KMS-11 (cell line): Measurements from ENCODE around the gene ZFP36L2.

Experiments
- H2AFZ ChIP-seq: fragments of 200-600 bp; sonication (generic); 2 replicates; pipeline ENCODE4 v1.6.1; 2016; ENCODE audit warnings: antibody characterized with exemption, mixed run types, low read depth
- H3K27ac ChIP-seq: fragments of 200-600 bp; sonication (generic); 2 replicates; pipeline ENCODE4 v1.6.1; 2016; ENCODE audit warnings: mild to moderate bottlenecking, mixed run types
- H3K27me3 ChIP-seq: fragments of 200-600 bp; sonication (generic); 2 replicates; pipeline ENCODE4 v1.6.1; 2017; ENCODE audit warnings: mild to moderate bottlenecking, low read depth, mixed run types, moderate library complexity; ENCODE audit not compliant: insufficient read depth
- H3K36me3 ChIP-seq: fragments of 200-600 bp; sonication (generic); 2 replicates; pipeline ENCODE4 v1.6.1; 2017; ENCODE audit warnings: mild to moderate bottlenecking, mixed run types; ENCODE audit not compliant: insufficient read depth
- H3K4me1 ChIP-seq: fragments of 200-600 bp; sonication (generic); 2 replicates; pipeline ENCODE4 v1.6.1; 2016; ENCODE audit warnings: mild to moderate bottlenecking, low read depth, mixed run types; ENCODE audit not compliant: poor library complexity, severe bottlenecking
- H3K4me2 ChIP-seq: fragments of 200-600 bp; sonication (generic); 2 replicates; pipeline ENCODE4 v1.7.0; 2016; ENCODE audit warnings: mild to moderate bottlenecking, mixed run types
- H3K4me3 ChIP-seq: fragments of 200-600 bp; sonication (generic); IDR thresholded peaks from 2 replicates; pipeline ENCODE4 v1.6.1; 2017; ENCODE audit warnings: low read depth, low read length, mixed read lengths; ENCODE audit not compliant: insufficient read depth
- H3K79me2 ChIP-seq: fragments of 200-600 bp; sonication (generic); 2 replicates; pipeline ENCODE4 v1.6.1; 2016; ENCODE audit warnings: low read depth, mixed run types; ENCODE audit not compliant: insufficient read depth
- H3K9ac ChIP-seq: fragments of 200-600 bp; sonication (generic); 2 replicates; pipeline ENCODE4 v1.6.1; 2016; ENCODE audit warnings: mild to moderate bottlenecking, mixed run types
- H4K20me1 ChIP-seq: fragments of 200-600 bp; sonication (generic); 2 replicates; pipeline ENCODE4 v1.6.1; 2016; ENCODE audit warnings: mild to moderate bottlenecking, mixed run types; ENCODE audit not compliant: insufficient read depth
- CTCF ChIP-seq: fragments of 200-600 bp; sonication (generic); conservative IDR thresholded peaks from 2 replicates; pipeline ENCODE4 v1.6.1; 2017; ENCODE audit warnings: low read depth, mild to moderate bottlenecking, antibody characterized with exemption, low read length, moderate library complexity, mixed read lengths

ZFP36L2 gene

GRCh38 chr2:43212931-43213330, 13.5 kb downstream of the ZFP36L2 start:
- Histone ChIP-seq H3K27ac (no peak overlapping the region), H3K27me3 (no peaks in the 10 kb centered on the region), H3K4me1 (peaks cover 12% of the 10 kb centered on the region), H3K36me3 (no peaks in the 10 kb centered on the region), H3K79me2 (no peaks in the 10 kb centered on the region), H4K20me1 (no peaks in the 10 kb centered on the region), H3K4me2 (no peak overlapping the region), H3K9ac (no peak overlapping the region), H2AFZ (no peak overlapping the region), H3K4me3 (no peak overlapping the region)
- no peak for TF ChIP-seq CTCF

GRCh38 chr2:43212216-43212835, 14.1 kb downstream of the ZFP36L2 start:
- no peaks in the 10 kb centered on the region for H3K36me3 ChIP-seq
- no peak overlapping the region for H3K9ac ChIP-seq
- H3K27ac ChIP-seq = no peak overlapping the region
- no peak overlapping the region for H3K4me3 ChIP-seq
- no peaks in the 10 kb centered on the region for H3K79me2 ChIP-seq
- H3K4me2 ChIP-seq = no peak overlapping the region
- TF ChIP-seq CTCF = no peak
- H2AFZ ChIP-seq = no peak overlapping the region
- H3K27me3 ChIP-seq = no peaks in the 10 kb centered on the region
- peaks cover 6% of the 10 kb centered on the region for H3K4me1 ChIP-seq
- no peaks in the 10 kb centered on the region for H4K20me1 ChIP-seq

GRCh38 chr2:43210467-43211303, 15.7 kb downstream of the ZFP36L2 start:
- Histone ChIP-seq H3K4me2 (no peak overlapping the region), H3K4me3 (no peak overlapping the region), H3K9ac (no peak overlapping the region), H3K27ac (no peak overlapping the region), H3K27me3 (no peaks in the 10 kb centered on the region), H4K20me1 (no peaks in the 10 kb centered on the region), H3K4me1 (no peaks in the 10 kb centered on the region), H3K79me2 (no peaks in the 10 kb centered on the region), H2AFZ (no peak overlapping the region), H3K36me3 (no peaks in the 10 kb centered on the region)
- TF ChIP-seq CTCF = no peak

GRCh38 chr2:43210125-43210466, 16.3 kb downstream of the ZFP36L2 start:
- Histone ChIP-seq H3K4me3 (no peak overlapping the region), H3K27ac (no peak overlapping the region), H3K9ac (no peak overlapping the region), H3K27me3 (no peaks in the 10 kb centered on the region), H4K20me1 (no peaks in the 10 kb centered on the region), H3K36me3 (no peaks in the 10 kb centered on the region), H2AFZ (no peak overlapping the region), H3K4me2 (no peak overlapping the region), H3K79me2 (no peaks in the 10 kb centered on the region), H3K4me1 (no peaks in the 10 kb centered on the region)
- no peak for TF ChIP-seq CTCF
